Heart right ventricle (tissue), 16 donors: ENCODE data around the gene SLC38A2. TPM values are rescaled to one million over a fixed set of nuclear protein-coding genes. Genes with fewer than 3 reads are reported as not detected.

ENCODE experiments used
- ATAC-seq, 8 donors: fragments of 200-7000 bp; cut with Tn5 transposase; one replicate each; pipeline ENCODE4 v1.9.1; 2020; ENCODE audit warnings: mild to moderate bottlenecking in 8 of 8, moderate library complexity in 8 of 8, moderate number of reproducible peaks in 1 of 8
- DNase-seq, 2 donors: peaks; one replicate each; pipeline ENCODE4 v3.0.0-alpha.2; 2020
- H3K27ac ChIP-seq, 10 donors: fragments of 200-600 bp; sonication (generic) in 2 of 10; one replicate each; pipeline versions ENCODE4 v1.5.0 to v1.8.0; 2020 to 2022; ENCODE audit warnings: mild to moderate bottlenecking in 3 of 10
- H3K27me3 ChIP-seq, 7 donors: fragments of 200-600 bp; one replicate each; pipeline ENCODE4 v1.8.0; 2021 to 2022; ENCODE audit warnings: mild to moderate bottlenecking in 2 of 7
- H3K36me3 ChIP-seq, 9 donors: fragments of 200-600 bp; sonication (generic) in 1 of 9; one replicate each; pipeline versions ENCODE4 v1.5.0 to v1.8.0; 2020 to 2022; ENCODE audit warnings: mild to moderate bottlenecking in 2 of 9
- H3K4me1 ChIP-seq, 9 donors: fragments of 200-600 bp; sonication (generic) in 1 of 9; one replicate each; pipeline versions ENCODE4 v1.5.0 to v1.8.0; 2020 to 2022; ENCODE audit warnings: mild to moderate bottlenecking in 4 of 9
- H3K4me3 ChIP-seq, 10 donors: fragments of 200-600 bp; sonication (generic) in 2 of 10; one replicate each; pipeline versions ENCODE4 v1.5.0 to v1.8.0; 2020 to 2022; ENCODE audit warnings: mild to moderate bottlenecking in 7 of 10, moderate library complexity in 2 of 10
- H3K9me3 ChIP-seq, 11 donors: fragments of 200-600 bp in 10 of 11; sonication (generic) in 2 of 11; one replicate each; pipeline versions ENCODE4 v1.5.0 to v1.8.0; 2013 to 2022; ENCODE audit warnings: mild to moderate bottlenecking in 2 of 11, control low read depth in 1 of 11, moderate library complexity in 1 of 11
- WGBS, 2 donors: extraction: QIAGEN DNeasy Blood & Tissue Kit; methylation state at CpG; one replicate each; pipeline ENCODE4 v1.1.7; 2013; ENCODE audit warnings: inconsistent platforms in 1 of 2; 5-methylcytosine and 5-hydroxymethylcytosine counted together
- intact Hi-C, 10 donors: fragments of 100-400 bp; cut with DNase I; formaldehyde crosslinking; loops; one replicate each; pipeline versions ENCODE4 v1.11.1 to v1.14.2; 2022
- polyA plus RNA-seq, 2 donors: library from polyadenylated mRNA; stranded (reverse); fragments of 200-250 nt; gene quantifications; one replicate each; pipeline ENCODE4 v1.2.3, GENCODE V29; 2013
- total RNA-seq, 10 donors: library from RNA; stranded (reverse); fragmentation: NEBNext Ultra II Directional in 3 of 10; extraction: Animal tissue kit (Norgen Biotek cat#: 25700) in 3 of 10; gene quantifications; one replicate each; pipeline versions ENCODE4 v1.2.1 to v1.2.4, GENCODE V29; 2021 to 2023
- TF ChIP-seq, protein P1 (sequence below), 9 donors: fragments of 200-600 bp; sonication (generic) in 2 of 9; IDR thresholded peaks; one replicate each; pipeline versions ENCODE4 v1.5.0 to v1.8.0; 2021 to 2022; ENCODE audit warnings: antibody characterized with exemption in 9 of 9, mild to moderate bottlenecking in 5 of 9, moderate library complexity in 1 of 9
- donor health status: Arrhythmogenic right ventricular cardiomyopathy.
- donor health status: ischemic (EF 13 %, LVEDD 7.1; RV severe dilation, severe dysfunction).
- donor health status: healthy with polysubstance abuse.
- donor health status: DM: no; HTN: yes; CAD: no.
- donor health status: DM: no; HTN: no; CAD: no.
- donor health status: ischemic (EF 25% LVEDD 6.9; RV normal size, moderate dysfunction).
- donor health status: ischemic (EF 25% LVEDD 5.7; RV mildly dilated, moderate dysfunction).
- donor health status: healthy.
- donor health status: DM: yes; HTN: yes; CAD: no.
- donor health status: Ischemic cardiomyopathy.
- donor health status: ischemic (EF 35%, LVEDD 5.7; RV mildly dilated, moderate dysfunction).
- donor health status: nonischemic (EF 11% LVEDD 7.7; RV severe dilation, severe dysfunction).
- donor health status: DM: yes; HTN: yes; CAD: no.
- donor health status: PGD.
- donor health status: ischemic (EF 29% LVEDD 5.4; RV normal size, mild dysfunction).
- donor health status: nonischemic (EF 23%, LVEDD 6.1; RV moderate dilation, normal function).

SLC38A2 gene
- total and polyA plus RNA-seq, 12 donors: 65.3 to 203 (median 107) TPM

DNA sequence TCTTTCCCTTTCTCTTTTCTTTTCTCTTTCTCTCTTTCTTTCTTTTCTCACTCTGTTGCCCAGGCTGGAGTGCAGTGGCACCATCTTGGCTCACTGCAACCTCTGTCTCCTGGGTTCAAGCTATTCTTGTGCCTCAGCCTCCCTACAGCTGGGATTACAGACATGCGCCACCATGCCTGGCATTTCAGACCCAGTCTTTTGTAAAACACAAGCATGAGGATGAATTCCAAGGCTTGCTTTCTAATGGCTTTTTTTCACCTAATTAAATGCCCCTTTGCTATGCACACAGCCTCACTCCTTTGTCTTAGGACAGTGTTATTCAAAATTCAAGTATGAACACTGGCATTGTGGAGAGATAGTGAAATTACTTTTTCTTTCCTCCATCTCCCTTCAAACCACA lies 6.0 kb upstream of the SLC38A2 start:
- ATAC-seq (no peak), DNase-seq (no peak)
- H3K4me3 ChIP-seq: no peak overlapping the region
- intact Hi-C loops: loop anchor here in 2 of 10 donors (10.0 kb wide), 2 partner anchors 176 to 276 kb away; no protein-coding TSS in a partner anchor
- TF ChIP-seq, protein P1, sequence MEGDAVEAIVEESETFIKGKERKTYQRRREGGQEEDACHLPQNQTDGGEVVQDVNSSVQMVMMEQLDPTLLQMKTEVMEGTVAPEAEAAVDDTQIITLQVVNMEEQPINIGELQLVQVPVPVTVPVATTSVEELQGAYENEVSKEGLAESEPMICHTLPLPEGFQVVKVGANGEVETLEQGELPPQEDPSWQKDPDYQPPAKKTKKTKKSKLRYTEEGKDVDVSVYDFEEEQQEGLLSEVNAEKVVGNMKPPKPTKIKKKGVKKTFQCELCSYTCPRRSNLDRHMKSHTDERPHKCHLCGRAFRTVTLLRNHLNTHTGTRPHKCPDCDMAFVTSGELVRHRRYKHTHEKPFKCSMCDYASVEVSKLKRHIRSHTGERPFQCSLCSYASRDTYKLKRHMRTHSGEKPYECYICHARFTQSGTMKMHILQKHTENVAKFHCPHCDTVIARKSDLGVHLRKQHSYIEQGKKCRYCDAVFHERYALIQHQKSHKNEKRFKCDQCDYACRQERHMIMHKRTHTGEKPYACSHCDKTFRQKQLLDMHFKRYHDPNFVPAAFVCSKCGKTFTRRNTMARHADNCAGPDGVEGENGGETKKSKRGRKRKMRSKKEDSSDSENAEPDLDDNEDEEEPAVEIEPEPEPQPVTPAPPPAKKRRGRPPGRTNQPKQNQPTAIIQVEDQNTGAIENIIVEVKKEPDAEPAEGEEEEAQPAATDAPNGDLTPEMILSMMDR (IDR thresholded peaks at IDR 0.05): no peak
- H3K36me3 ChIP-seq: no peaks in the 10 kb centered on the region
- 100% methylated on average over 1 of the region's 1 CpG for WGBS, 2 donors
- no peaks in the 10 kb centered on the region for H3K27me3 ChIP-seq
- peaks cover 0 to 6% (median 0%) of the 10 kb centered on the region in 11 donors for H3K9me3 ChIP-seq
- peaks cover 0 to 23% (median 11%) of the 10 kb centered on the region in 9 donors for H3K4me1 ChIP-seq
- no peak overlapping the region for H3K27ac ChIP-seq

DNA sequence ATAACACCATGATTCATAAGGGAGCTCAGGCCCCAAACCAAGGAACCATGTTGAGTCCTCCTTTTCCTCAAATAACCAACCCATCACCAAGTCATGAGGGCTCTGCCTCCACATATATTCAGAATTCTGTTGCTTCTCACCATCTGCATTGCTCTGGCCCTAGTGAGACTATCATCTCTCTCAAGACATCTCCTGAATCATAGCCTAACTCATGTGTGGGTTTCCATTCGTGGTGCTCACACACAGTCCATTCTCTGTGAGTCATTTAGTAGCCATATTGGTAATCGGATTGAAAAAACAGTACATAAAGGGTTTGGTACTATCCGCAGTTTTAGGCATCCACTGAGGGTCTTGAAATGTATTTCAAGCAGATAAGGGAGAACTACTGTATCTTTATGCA lies 5.1 kb upstream of the SLC38A2 start:
- ATAC-seq: no peak
- peaks cover 0 to 6% (median 0%) of the 10 kb centered on the region in 11 donors for H3K9me3 ChIP-seq
- DNase-seq: no peak
- no peak overlapping the region for H3K27ac ChIP-seq
- TF ChIP-seq, protein P1 (IDR thresholded peaks at IDR 0.05): no peak
- no peaks in the 10 kb centered on the region for H3K27me3 ChIP-seq
- intact Hi-C loops: loop anchor here in 2 of 10 donors (10.0 kb wide), 2 partner anchors 177 to 277 kb away; no protein-coding TSS in a partner anchor
- no peak overlapping the region for H3K4me3 ChIP-seq
- WGBS, 2 donors: 86 to 89% methylated on average over 3 of the region's 3 CpGs
- no peaks in the 10 kb centered on the region for H3K36me3 ChIP-seq
- H3K4me1 ChIP-seq: peaks cover 0 to 25% (median 11%) of the 10 kb centered on the region in 9 donors

DNA sequence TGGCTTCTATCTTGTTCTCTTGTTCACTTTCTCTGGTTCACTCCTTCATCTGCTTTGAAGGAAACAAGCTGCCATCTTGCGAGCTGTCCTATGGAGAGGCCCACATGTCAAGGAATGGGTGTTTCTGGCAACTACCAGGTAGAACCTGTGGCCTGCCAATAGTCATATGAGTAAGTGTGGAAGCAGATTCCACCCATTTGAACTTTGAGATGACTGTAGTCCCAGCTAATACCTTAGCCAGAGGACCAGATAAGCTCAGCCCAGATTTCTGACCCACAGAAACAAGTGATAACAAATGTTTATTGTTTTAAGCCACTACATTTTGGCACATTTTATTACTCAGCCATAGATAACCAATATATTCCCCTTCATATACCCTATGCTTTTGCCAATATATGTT lies 4.0 kb upstream of the SLC38A2 start:
- ATAC-seq: no peak
- H3K27me3 ChIP-seq: no peaks in the 10 kb centered on the region

DNA sequence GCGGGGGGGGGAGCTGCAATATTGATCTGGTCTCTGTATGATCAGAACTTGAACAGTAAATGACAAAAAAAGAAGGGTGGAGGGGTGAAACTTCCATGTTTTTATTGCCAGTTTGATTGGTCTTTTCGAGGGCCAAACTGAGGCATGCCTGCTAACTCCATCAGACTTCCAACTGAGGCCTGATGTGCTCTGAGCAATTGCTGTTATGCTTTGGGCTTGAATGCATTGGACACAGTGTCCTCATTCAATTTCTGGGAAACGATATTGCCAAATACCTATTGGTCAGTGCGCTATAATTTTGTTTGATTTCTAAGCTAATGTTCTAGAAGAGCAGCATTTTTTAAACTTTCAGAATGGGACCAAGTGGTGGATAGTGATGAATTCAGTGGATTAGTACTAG lies 2.1 kb upstream of the SLC38A2 start:
- no peak overlapping the region for H3K4me3 ChIP-seq
- 97 to 99% methylated on average over 4 of the region's 4 CpGs for WGBS, 2 donors
- H3K9me3 ChIP-seq: no peaks in the 10 kb centered on the region
- ATAC-seq (no peak), DNase-seq (no peak)
- H3K4me1 ChIP-seq: peaks cover 8 to 24% (median 17%) of the 10 kb centered on the region in 9 donors
- intact Hi-C loops: loop anchor here in 8 of 10 donors (5.0 to 10.0 kb wide), 7 partner anchors 98 to 382 kb away; partner anchors contain the start of gene SCAF11 (in 1 of the 8)
- no peaks in the 10 kb centered on the region for H3K27me3 ChIP-seq
- no peak overlapping the region for H3K27ac ChIP-seq
- TF ChIP-seq, protein P1 (IDR thresholded peaks at IDR 0.05): no peak
- H3K36me3 ChIP-seq: peaks cover 0 to 15% (median 8%) of the 10 kb centered on the region in 9 donors

More for the DNA sequence above, 4.0 kb upstream of the SLC38A2 start:
- H3K27ac ChIP-seq: no peak overlapping the region
- peaks cover 0 to 6% (median 0%) of the 10 kb centered on the region in 11 donors for H3K9me3 ChIP-seq
- DNase-seq: no peak
- H3K36me3 ChIP-seq: no peaks in the 10 kb centered on the region
- intact Hi-C loops: loop anchor here in 2 of 10 donors (10.0 kb wide), 2 partner anchors 178 to 278 kb away; no protein-coding TSS in a partner anchor
- TF ChIP-seq, protein P1 (IDR thresholded peaks at IDR 0.05): no peak
- whole genome bisulfite sequencing, 2 donors: 100% methylated on average over 1 of the region's 1 CpG
- peaks cover 0 to 15% (median 5%) of the 10 kb centered on the region in 9 donors for H3K4me1 ChIP-seq
- H3K4me3 ChIP-seq: no peak overlapping the region
